Measurements from ENCODE around the gene ZBTB20. TPM values are rescaled to one million over a fixed set of nuclear protein-coding genes. Genes with fewer than 3 reads are reported as not detected.
"Not testable (repeated sequence)": the region's sequence is repeated elsewhere in the genome, so short reads cannot be mapped to it uniquely, and the experiment has no call there.

Gene ZBTB20
- total and polyA plus RNA-seq, 5 donors from 2014 or later, result 10.1 to 58.2 (median 13.2) TPM

DNA sequence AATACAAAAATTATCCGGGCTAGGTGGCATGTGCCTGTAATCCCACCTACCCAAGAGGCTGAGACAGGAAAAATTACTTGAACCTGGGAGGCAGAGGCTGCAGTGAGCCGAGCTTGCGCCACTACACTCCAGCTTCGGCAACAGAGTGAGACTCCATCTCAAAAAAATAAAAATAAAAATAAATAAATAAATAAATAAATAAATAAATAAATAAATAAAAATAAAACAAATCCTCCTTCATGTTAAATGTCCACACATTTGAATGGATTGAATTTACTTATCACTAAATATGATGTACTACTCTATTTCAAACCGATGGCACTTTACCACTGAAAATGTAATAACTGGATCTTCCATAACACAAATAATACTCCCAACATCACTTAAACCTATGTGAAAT lies 36.3 kb downstream of the ZBTB20 start:
- Mint-ChIP-seq H3K4me1 (peaks cover 7 to 19% (median 17%) of the 10 kb centered on the region in 4 donors), H3K27me3 (no peaks in the 10 kb centered on the region), H3K9me3 (no peaks in the 10 kb centered on the region), H3K36me3 (peaks cover 19% of the 10 kb centered on the region), H3K27ac (no peak overlapping the region), H3K4me3 (no peak overlapping the region)
- Histone ChIP-seq H3K9me3 (ENCODE audit: control insufficient read depth in 2 of 2, low read length in 2 of 2) (no peaks in the 10 kb centered on the region), H3K27ac (ENCODE audit: insufficient read depth, low read length, poor library complexity, severe bottlenecking) (no peak overlapping the region), H3K4me1 (ENCODE audit: control insufficient read depth, insufficient read depth, low read length, poor library complexity, severe bottlenecking) (peaks cover 4% of the 10 kb centered on the region), H3K36me3 (ENCODE audit: control insufficient read depth, insufficient read depth, low read length) (peaks cover 3% of the 10 kb centered on the region), H3K27me3 (ENCODE audit: control insufficient read depth, insufficient read depth, low read length) (no peaks in the 10 kb centered on the region), H3K4me3 (ENCODE audit: low read depth, low read length) (no peak overlapping the region)
- DNase-seq (no peak), ATAC-seq (ENCODE audit: low read depth in 2 of 2) (no peak)

GRCh38 chr3:115110066-115110465 lies 37.0 kb downstream of the ZBTB20 start:
- H3K27ac Mint-ChIP-seq; H3K9me3 Mint-ChIP-seq; H3K27me3 ChIP-seq (ENCODE audit: control insufficient read depth, insufficient read depth, low read length); H3K9me3 ChIP-seq (ENCODE audit: control insufficient read depth in 2 of 2, low read length in 2 of 2); ATAC-seq (ENCODE audit: low read depth in 2 of 2); H3K4me3 ChIP-seq (ENCODE audit: low read depth, low read length); H3K36me3 ChIP-seq (ENCODE audit: control insufficient read depth, insufficient read depth, low read length); H3K4me3 Mint-ChIP-seq; H3K27me3 Mint-ChIP-seq; H3K4me1 ChIP-seq (ENCODE audit: control insufficient read depth, insufficient read depth, low read length, poor library complexity, severe bottlenecking); DNase-seq; H3K27ac ChIP-seq (ENCODE audit: insufficient read depth, low read length, poor library complexity, severe bottlenecking): not testable (repeated sequence)
- Mint-ChIP-seq H3K36me3 (peaks cover 23% of the 10 kb centered on the region), H3K4me1 (peaks cover 5 to 19% (median 17%) of the 10 kb centered on the region in 4 donors)

GRCh38 chr3:115108614-115109013 lies 38.5 kb downstream of the ZBTB20 start:
- no peaks in the 10 kb centered on the region for H3K27me3 Mint-ChIP-seq
- DNase-seq (no peak), ATAC-seq (ENCODE audit: low read depth in 2 of 2) (no peak)
- no peak overlapping the region for H3K4me3 Mint-ChIP-seq
- Histone ChIP-seq H3K36me3 (ENCODE audit: control insufficient read depth, insufficient read depth, low read length) (peaks cover 8% of the 10 kb centered on the region), H3K4me3 (ENCODE audit: low read depth, low read length) (no peak overlapping the region), H3K4me1 (ENCODE audit: control insufficient read depth, insufficient read depth, low read length, poor library complexity, severe bottlenecking) (peaks cover 4% of the 10 kb centered on the region), H3K9me3 (ENCODE audit: control insufficient read depth in 2 of 2, low read length in 2 of 2) (no peaks in the 10 kb centered on the region), H3K27me3 (ENCODE audit: control insufficient read depth, insufficient read depth, low read length) (no peaks in the 10 kb centered on the region), H3K27ac (ENCODE audit: insufficient read depth, low read length, poor library complexity, severe bottlenecking) (no peak overlapping the region)
- peaks cover 0 to 23% (median 10%) of the 10 kb centered on the region in 4 donors for H3K4me1 Mint-ChIP-seq
- peaks cover 34% of the 10 kb centered on the region for H3K36me3 Mint-ChIP-seq
- no peak overlapping the region for H3K27ac Mint-ChIP-seq
- peaks cover 0 to 11% (median 0%) of the 10 kb centered on the region in 7 donors for H3K9me3 Mint-ChIP-seq

DNA sequence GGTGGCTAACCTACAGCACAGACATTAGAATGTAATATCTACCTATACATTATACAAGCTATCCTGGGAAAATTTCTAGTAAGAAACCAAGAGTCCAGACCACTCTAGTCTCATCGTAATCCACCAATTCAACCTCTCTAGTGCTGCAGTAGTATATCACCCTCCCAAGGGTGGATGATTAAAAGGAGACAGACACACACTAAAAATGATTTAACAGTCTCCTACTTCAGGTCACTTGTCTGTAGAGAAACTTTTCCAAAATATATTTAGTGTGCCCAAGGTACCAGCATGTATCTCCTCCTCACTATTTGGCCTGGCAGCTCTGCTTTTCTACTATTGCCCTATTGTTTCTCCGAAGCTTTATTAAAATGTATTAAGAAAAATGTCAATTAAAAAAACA lies 45.0 kb downstream of the ZBTB20 start:
- H3K36me3 ChIP-seq (ENCODE audit: control insufficient read depth, insufficient read depth, low read length), result peaks cover 5% of the 10 kb centered on the region
- peaks cover 23% of the 10 kb centered on the region for H3K36me3 Mint-ChIP-seq
- no peak for ATAC-seq (ENCODE audit: low read depth in 2 of 2)
- no peak overlapping the region for H3K4me3 ChIP-seq (ENCODE audit: low read depth, low read length)
- H3K4me1 ChIP-seq (ENCODE audit: control insufficient read depth, insufficient read depth, low read length, poor library complexity, severe bottlenecking), result peaks cover 15% of the 10 kb centered on the region
- no peak overlapping the region for H3K4me3 Mint-ChIP-seq
- no peak for DNase-seq
- H3K9me3 Mint-ChIP-seq, result peaks cover 0 to 11% (median 0%) of the 10 kb centered on the region in 7 donors
- no peaks in the 10 kb centered on the region for H3K27me3 ChIP-seq (ENCODE audit: control insufficient read depth, insufficient read depth, low read length)
- no peaks in the 10 kb centered on the region for H3K27me3 Mint-ChIP-seq
- peaks cover 22 to 49% (median 29%) of the 10 kb centered on the region in 4 donors for H3K4me1 Mint-ChIP-seq
- H3K9me3 ChIP-seq (ENCODE audit: control insufficient read depth in 2 of 2, low read length in 2 of 2), result no peaks in the 10 kb centered on the region
- no peak overlapping the region for H3K27ac ChIP-seq (ENCODE audit: insufficient read depth, low read length, poor library complexity, severe bottlenecking)
- H3K27ac Mint-ChIP-seq, result peak overlapping the region in 1 of 3 donors; percentile 76

DNA sequence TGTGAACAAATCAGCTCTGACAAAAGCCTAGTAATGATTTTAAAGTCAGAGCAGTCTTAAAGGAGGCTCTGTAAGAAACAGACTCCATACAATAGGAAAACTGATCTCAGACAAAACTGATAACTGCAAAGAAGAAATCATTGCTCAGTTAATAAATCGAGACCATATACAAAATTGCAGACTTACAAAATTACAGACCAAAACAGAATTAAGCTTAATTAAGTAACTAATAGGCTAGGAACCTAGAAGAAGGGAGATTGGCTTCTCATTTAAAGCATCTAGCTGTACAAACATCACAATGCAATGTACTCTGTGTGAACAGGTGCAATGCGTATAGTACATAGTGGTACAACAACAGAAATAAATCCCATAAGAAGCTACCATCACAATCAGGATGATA lies 46.3 kb downstream of the ZBTB20 start:
- peaks cover 0 to 11% (median 0%) of the 10 kb centered on the region in 7 donors for H3K9me3 Mint-ChIP-seq
- H3K4me1 Mint-ChIP-seq, result peaks cover 27 to 57% (median 32%) of the 10 kb centered on the region in 4 donors

DNA sequence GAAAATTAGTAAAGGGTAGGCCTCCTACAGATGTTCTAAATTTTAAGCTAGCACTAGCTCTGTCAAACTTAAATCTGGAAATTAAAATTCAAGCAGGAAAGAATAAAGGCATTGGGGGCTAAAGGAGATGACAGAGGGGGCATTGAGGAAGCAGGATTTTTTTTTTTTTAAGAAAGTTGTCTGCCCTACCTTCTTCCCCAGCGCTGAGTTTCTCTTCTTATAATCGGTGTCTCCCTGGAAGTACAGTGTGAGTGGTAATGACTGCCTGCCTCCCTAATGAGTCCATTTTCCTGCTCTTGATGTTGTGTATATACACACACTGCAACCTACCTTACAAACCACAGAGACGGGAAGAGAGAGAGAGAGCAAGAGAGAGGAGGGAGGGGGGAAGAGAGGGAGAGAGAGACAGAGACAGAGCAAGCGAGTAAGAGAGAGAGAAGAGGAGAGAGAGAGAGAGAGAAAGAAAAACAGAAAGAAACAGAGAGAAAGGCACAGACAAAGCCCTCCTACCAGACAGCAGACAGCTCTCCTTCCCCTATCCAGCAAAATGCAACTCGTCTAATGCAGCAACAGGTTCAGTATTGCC lies 47.0 kb downstream of the ZBTB20 start:
- peaks cover 0 to 11% (median 0%) of the 10 kb centered on the region in 7 donors for H3K9me3 Mint-ChIP-seq
- DNase-seq, result peak in 2 of 3 donors; percentile 41 to 59
- no peaks in the 10 kb centered on the region for H3K9me3 ChIP-seq (ENCODE audit: control insufficient read depth in 2 of 2, low read length in 2 of 2)
- no peaks in the 10 kb centered on the region for H3K27me3 Mint-ChIP-seq
- peaks cover 15% of the 10 kb centered on the region for H3K4me1 ChIP-seq (ENCODE audit: control insufficient read depth, insufficient read depth, low read length, poor library complexity, severe bottlenecking)
- peak; percentile 70 to 78 for ATAC-seq (ENCODE audit: low read depth in 2 of 2)
- H3K4me3 ChIP-seq (ENCODE audit: low read depth, low read length), result peak overlapping the region; percentile 87
- no peaks in the 10 kb centered on the region for H3K27me3 ChIP-seq (ENCODE audit: control insufficient read depth, insufficient read depth, low read length)
- H3K4me3 Mint-ChIP-seq, result peak overlapping the region; percentile 79 to 87 (median 84)
- peak overlapping the region; percentile 69 to 88 (median 76) for H3K27ac Mint-ChIP-seq
- peaks cover 20% of the 10 kb centered on the region for H3K36me3 Mint-ChIP-seq
- H3K36me3 ChIP-seq (ENCODE audit: control insufficient read depth, insufficient read depth, low read length), result peaks cover 5% of the 10 kb centered on the region
- H3K27ac ChIP-seq (ENCODE audit: insufficient read depth, low read length, poor library complexity, severe bottlenecking), result no peak overlapping the region
- peaks cover 32 to 59% (median 36%) of the 10 kb centered on the region in 4 donors for H3K4me1 Mint-ChIP-seq

More for the DNA sequence above, 46.3 kb downstream of the ZBTB20 start:
- no peak overlapping the region for H3K27ac ChIP-seq (ENCODE audit: insufficient read depth, low read length, poor library complexity, severe bottlenecking)
- H3K27me3 Mint-ChIP-seq, result no peaks in the 10 kb centered on the region
- ATAC-seq (ENCODE audit: low read depth in 2 of 2) (no peak), DNase-seq (no peak)
- H3K27ac Mint-ChIP-seq, result peak overlapping the region; percentile 69 to 88 (median 76)
- H3K36me3 Mint-ChIP-seq, result peaks cover 23% of the 10 kb centered on the region
- no peaks in the 10 kb centered on the region for H3K9me3 ChIP-seq (ENCODE audit: control insufficient read depth in 2 of 2, low read length in 2 of 2)
- peaks cover 15% of the 10 kb centered on the region for H3K4me1 ChIP-seq (ENCODE audit: control insufficient read depth, insufficient read depth, low read length, poor library complexity, severe bottlenecking)
- H3K4me3 Mint-ChIP-seq, result peak overlapping the region in 3 of 4 donors; percentile 84 to 87 (median 84)
- peak overlapping the region; percentile 87 for H3K4me3 ChIP-seq (ENCODE audit: low read depth, low read length)
- peaks cover 5% of the 10 kb centered on the region for H3K36me3 ChIP-seq (ENCODE audit: control insufficient read depth, insufficient read depth, low read length)
- no peaks in the 10 kb centered on the region for H3K27me3 ChIP-seq (ENCODE audit: control insufficient read depth, insufficient read depth, low read length)

GRCh38 chr3:115099134-115099985 lies 47.7 kb downstream of the ZBTB20 start:
- Histone ChIP-seq H3K27ac (ENCODE audit: insufficient read depth, low read length, poor library complexity, severe bottlenecking) (no peak overlapping the region), H3K4me1 (ENCODE audit: control insufficient read depth, insufficient read depth, low read length, poor library complexity, severe bottlenecking) (peaks cover 15% of the 10 kb centered on the region), H3K9me3 (ENCODE audit: control insufficient read depth in 2 of 2, low read length in 2 of 2) (no peaks in the 10 kb centered on the region), H3K27me3 (ENCODE audit: control insufficient read depth, insufficient read depth, low read length) (no peaks in the 10 kb centered on the region), H3K4me3 (ENCODE audit: low read depth, low read length) (peak overlapping the region; percentile 87), H3K36me3 (ENCODE audit: control insufficient read depth, insufficient read depth, low read length) (peaks cover 1% of the 10 kb centered on the region)
- H3K27ac Mint-ChIP-seq, result peak overlapping the region; percentile 69 to 88 (median 76)
- peak overlapping the region; percentile 79 to 87 (median 84) for H3K4me3 Mint-ChIP-seq
- ATAC-seq (ENCODE audit: low read depth in 2 of 2) (no peak), DNase-seq (no peak)
- H3K27me3 Mint-ChIP-seq, result no peaks in the 10 kb centered on the region
- H3K36me3 Mint-ChIP-seq, result peaks cover 16% of the 10 kb centered on the region
- peaks cover 0 to 8% (median 0%) of the 10 kb centered on the region in 7 donors for H3K9me3 Mint-ChIP-seq
- peaks cover 32 to 59% (median 35%) of the 10 kb centered on the region in 4 donors for H3K4me1 Mint-ChIP-seq

Data from CD4-positive, CD25-positive, alpha-beta regulatory T cell (primary cell).